HG03066 (cell line): ENCODE data around the gene ITGAD.

Experiments
- ATAC-seq: cut with Tn5 transposase; IDR thresholded peaks from one replicate; pipeline ENCODE4 v1.9.1; 2021; ENCODE audit warnings: low read depth; ENCODE audit not compliant: unreplicated experiment

Gene ITGAD

GRCh38 chr16:31458073-31458843, 65.1 kb downstream of the ITGAD start:
- no peak for ATAC-seq

- peak; percentile 75 for ATAC-seq
Measured at GRCh38 chr16:31458844-31459686, 65.9 kb downstream of the ITGAD start, which contains the start of gene ARMC5. TSS of gene ARMC5 (plus strand) at chr16:31459501. CDS start at chr16:31459525, 24 bp downstream.

- peak; percentile 55 for ATAC-seq
Measured at GRCh38 chr16:31459687-31460581, 66.8 kb downstream of the ITGAD start.

GRCh38 chr16:31460582-31461002, 67.5 kb downstream of the ITGAD start:
- no peak for ATAC-seq

GRCh38 chr16:31461201-31461920, 68.2 kb downstream of the ITGAD start:
- no peak for ATAC-seq

GRCh38 chr16:31461921-31462804, 69.0 kb downstream of the ITGAD start:
- no peak for ATAC-seq

- ATAC-seq = no peak
Measured at GRCh38 chr16:31464348-31464769, 71.2 kb downstream of the ITGAD start.

- ATAC-seq = no peak
Measured at GRCh38 chr16:31464781-31465260, 71.7 kb downstream of the ITGAD start.

GRCh38 chr16:31465788-31466370, 72.7 kb downstream of the ITGAD start:
- no peak for ATAC-seq

- ATAC-seq = no peak
Measured at GRCh38 chr16:31466381-31466841, 73.3 kb downstream of the ITGAD start.

- ATAC-seq = peak; percentile 57
Measured at GRCh38 chr16:31467151-31467773, 74.1 kb downstream of the ITGAD start.

GRCh38 chr16:31467858-31468257, 74.7 kb downstream of the ITGAD start:
- ATAC-seq = no peak

- no peak for ATAC-seq
Measured at GRCh38 chr16:31470615-31471014, 77.5 kb downstream of the ITGAD start.

GRCh38 chr16:31471241-31471874, 78.2 kb downstream of the ITGAD start:
- ATAC-seq = no peak

GRCh38 chr16:31471875-31472708, 79.0 kb downstream of the ITGAD start, which contains the start of gene TGFB1I1:
TSS of gene TGFB1I1 (plus strand) at chr16:31472152. CDS start at chr16:31472189, 37 bp downstream.
- no peak for ATAC-seq

GRCh38 chr16:31472709-31473203, 79.6 kb downstream of the ITGAD start:
- no peak for ATAC-seq
